Activated naive CD8-positive, alpha-beta T cell treated with anti-CD3 and anti-CD28 coated beads, Interleukin-2, amount 10 ng/mL, durations not matched to agents 7 days and 5 days (primary cell): ENCODE results near the gene KIF2C. TPM values are rescaled to one million over a fixed set of nuclear protein-coding genes. Genes with fewer than 3 reads are reported as not detected.
A peak's percentile ranks its signal among the peaks of the same experiment; 100 is the strongest.
"Not testable (repeated sequence)": the region's sequence is repeated elsewhere in the genome, so short reads cannot be mapped to it uniquely, and the experiment has no call there.

Experiments
- ATAC-seq: fragments of 150-1000 bp; cut with Tn5 transposase; one replicate; pipeline ENCODE4 v1.10.0; 2021; ENCODE audit warnings: low read depth, moderate library complexity
- POLR2A ChIA-PET: fragments of 350-600 bp; sonication (Branson Sonifier 250); formaldehyde crosslinking; loops from one replicate; lab custom pipeline; 2021; ENCODE audit warnings: antibody characterized with exemption; lab: Charles Lee
- DNase-seq: peaks from one replicate; pipeline ENCODE4 v3.0.0; 2021
- H3K27ac Mint-ChIP-seq: one replicate; pipeline ENCODE4 v1.8.0; 2022; ENCODE audit warnings: mild to moderate bottlenecking, mixed read lengths
- H3K27me3 Mint-ChIP-seq: one replicate; pipeline ENCODE4 v1.8.0; 2022; ENCODE audit warnings: mild to moderate bottlenecking, moderate library complexity, mixed read lengths
- H3K36me3 Mint-ChIP-seq: one replicate; pipeline ENCODE4 v1.8.0; 2021; ENCODE audit warnings: mild to moderate bottlenecking, mixed read lengths
- H3K4me1 Mint-ChIP-seq: one replicate; pipeline ENCODE4 v1.8.0; 2021; ENCODE audit warnings: mixed read lengths
- H3K4me3 Mint-ChIP-seq: one replicate; pipeline ENCODE4 v1.8.0; 2022; ENCODE audit warnings: mild to moderate bottlenecking, moderate library complexity, mixed read lengths
- H3K9me3 Mint-ChIP-seq: one replicate; pipeline ENCODE4 v1.8.0; 2021; ENCODE audit warnings: mixed read lengths
- total RNA-seq, 2 experiments: library from RNA; stranded (reverse); gene quantifications; one replicate each; pipeline ENCODE4 v1.2.3, GENCODE V29; 2021

The KIF2C gene
- 10 to 100 TPM; 76.5 to 87.7 TPM for total RNA-seq

- DNase-seq = peak; percentile 97
- no peaks in the 10 kb centered on the region for H3K9me3 Mint-ChIP-seq
- peak within 1 kb of the TSS; percentile 91 for H3K27ac Mint-ChIP-seq
- peaks cover 20% of the 10 kb centered on the region for H3K36me3 Mint-ChIP-seq
- ATAC-seq = peak; percentile 99
- peaks cover 33% of the 10 kb centered on the region for H3K4me1 Mint-ChIP-seq
- peak within 1 kb of the TSS; percentile 98 for H3K4me3 Mint-ChIP-seq
- POLR2A ChIA-PET = interaction anchor here (0.6 to 6.5 kb wide), 7 partner anchors 9 to 80 kb away, joined by 3 to 73 read pairs (median 5); partner anchors contain the start of genes RNU5D-1 and RPS8
- H3K27me3 Mint-ChIP-seq = no peaks in the 10 kb centered on the region
Measured at GRCh38 chr1:44739307-44740178, at the start of gene KIF2C. TSS of gene KIF2C (plus strand) at chr1:44739837. CDS start at chr1:44739933, 96 bp downstream.

DNA sequence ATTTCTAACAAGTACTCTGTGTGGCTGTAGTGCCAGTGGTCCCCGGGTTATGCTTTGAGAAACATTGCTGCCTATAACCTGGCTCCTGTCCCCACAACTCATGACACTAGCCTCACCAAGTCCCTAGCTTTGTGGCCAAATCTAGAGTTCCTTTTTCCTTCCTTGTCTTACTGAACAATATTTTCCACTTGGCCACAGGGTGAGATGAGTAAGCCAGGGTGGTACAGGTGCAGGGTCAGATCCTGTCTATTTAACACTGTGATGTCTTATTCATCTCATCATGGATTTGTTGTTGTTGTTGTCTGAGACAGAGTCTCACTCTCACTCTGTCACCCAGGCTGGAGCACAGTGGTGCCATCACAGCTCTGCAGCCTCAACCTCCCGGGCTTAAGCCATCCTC, 46.5 kb upstream of the KIF2C start:
- no peak overlapping the region for H3K4me3 Mint-ChIP-seq
- POLR2A ChIA-PET = interaction anchor here (1.0 kb wide), 1 partner anchor 28 kb away, joined by 3 read pairs; no protein-coding TSS in a partner anchor
- DNase-seq = no peak
- H3K27ac Mint-ChIP-seq = no peak overlapping the region
- peak; percentile 20 for ATAC-seq
- peaks cover 26% of the 10 kb centered on the region for H3K4me1 Mint-ChIP-seq
- no peaks in the 10 kb centered on the region for H3K36me3 Mint-ChIP-seq
- H3K9me3 Mint-ChIP-seq = no peaks in the 10 kb centered on the region
- H3K27me3 Mint-ChIP-seq = no peaks in the 10 kb centered on the region

DNA sequence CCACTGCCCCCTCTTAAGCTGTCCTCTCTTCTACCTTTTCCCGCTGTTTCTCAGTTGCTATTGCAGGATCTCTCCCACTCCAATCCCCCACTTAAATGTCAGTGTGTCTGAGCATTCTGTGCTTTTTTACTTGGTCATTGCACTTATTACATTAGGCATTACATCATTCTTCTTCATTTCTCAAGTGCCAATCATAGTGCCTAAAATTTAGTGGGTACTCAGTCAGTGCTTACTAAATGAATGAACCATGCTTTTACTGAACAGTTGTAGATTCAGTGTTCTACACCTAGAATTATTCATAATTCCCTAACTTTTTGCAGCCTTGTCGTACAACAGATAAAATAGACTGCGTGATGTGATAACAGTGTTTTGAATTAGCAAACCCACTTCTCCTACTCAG, 45.7 kb upstream of the KIF2C start:
- DNase-seq = no peak
- H3K36me3 Mint-ChIP-seq = no peaks in the 10 kb centered on the region
- H3K4me1 Mint-ChIP-seq = peaks cover 26% of the 10 kb centered on the region
- POLR2A ChIA-PET = interaction anchor here (1.0 kb wide), 1 partner anchor 28 kb away, joined by 3 read pairs; no protein-coding TSS in a partner anchor
- no peaks in the 10 kb centered on the region for H3K9me3 Mint-ChIP-seq
- H3K27me3 Mint-ChIP-seq = no peaks in the 10 kb centered on the region
- no peak for ATAC-seq
- H3K4me3 Mint-ChIP-seq = no peak overlapping the region
- no peak overlapping the region for H3K27ac Mint-ChIP-seq

DNA sequence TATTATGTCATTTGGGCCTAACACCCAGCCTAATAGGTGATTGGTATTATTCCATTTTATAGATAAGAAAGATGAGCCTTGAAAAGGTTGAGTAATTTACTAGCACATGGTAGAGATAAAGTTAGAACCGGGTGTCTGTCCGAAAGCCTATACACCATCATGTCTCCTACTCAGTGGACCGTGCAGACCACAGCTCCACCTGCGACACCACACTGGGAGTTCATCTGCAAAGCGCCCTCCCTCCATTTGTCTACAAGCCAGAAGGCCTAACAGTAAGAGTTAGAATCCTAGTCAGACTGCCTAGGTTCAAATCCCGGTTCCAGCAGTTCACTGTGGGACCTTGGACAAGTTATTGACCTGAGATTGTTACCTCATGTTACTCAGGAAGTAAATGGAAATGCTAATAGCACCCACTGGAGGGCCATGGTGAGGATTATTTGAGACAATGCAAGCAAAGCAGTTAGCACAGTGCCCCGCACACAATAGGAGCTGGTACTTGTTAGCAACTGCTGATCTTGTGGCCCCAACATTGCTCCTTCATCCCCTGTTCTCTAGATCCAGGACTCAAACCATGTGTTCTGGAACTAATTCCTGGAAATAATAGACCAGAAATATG, 44.7 kb upstream of the KIF2C start:
- H3K27ac Mint-ChIP-seq = no peak overlapping the region
- H3K36me3 Mint-ChIP-seq = no peaks in the 10 kb centered on the region
- DNase-seq (no peak), ATAC-seq (no peak)
- H3K27me3 Mint-ChIP-seq = no peaks in the 10 kb centered on the region
- H3K4me1 Mint-ChIP-seq = peaks cover 26% of the 10 kb centered on the region
- POLR2A ChIA-PET = interaction anchor here (4.5 kb wide), 1 partner anchor 26 kb away, joined by 51 read pairs; no protein-coding TSS in a partner anchor
- H3K9me3 Mint-ChIP-seq = no peaks in the 10 kb centered on the region
- no peak overlapping the region for H3K4me3 Mint-ChIP-seq

- no peak for ATAC-seq
- no peaks in the 10 kb centered on the region for H3K27me3 Mint-ChIP-seq
- peaks cover 25% of the 10 kb centered on the region for H3K4me1 Mint-ChIP-seq
- no peak for DNase-seq
- no peaks in the 10 kb centered on the region for H3K9me3 Mint-ChIP-seq
- H3K36me3 Mint-ChIP-seq = no peaks in the 10 kb centered on the region
- no peak overlapping the region for H3K4me3 Mint-ChIP-seq
- peak overlapping the region; percentile 55 for H3K27ac Mint-ChIP-seq
- POLR2A ChIA-PET = interaction anchor here (0.9 to 4.5 kb wide), 4 partner anchors 21 to 80 kb away, joined by 3 to 51 read pairs (median 13); partner anchors contain the start of genes ARMH1, RPS8 and TMEM53
Measured at GRCh38 chr1:44695671-44696070, 44.0 kb upstream of the KIF2C start.

DNA sequence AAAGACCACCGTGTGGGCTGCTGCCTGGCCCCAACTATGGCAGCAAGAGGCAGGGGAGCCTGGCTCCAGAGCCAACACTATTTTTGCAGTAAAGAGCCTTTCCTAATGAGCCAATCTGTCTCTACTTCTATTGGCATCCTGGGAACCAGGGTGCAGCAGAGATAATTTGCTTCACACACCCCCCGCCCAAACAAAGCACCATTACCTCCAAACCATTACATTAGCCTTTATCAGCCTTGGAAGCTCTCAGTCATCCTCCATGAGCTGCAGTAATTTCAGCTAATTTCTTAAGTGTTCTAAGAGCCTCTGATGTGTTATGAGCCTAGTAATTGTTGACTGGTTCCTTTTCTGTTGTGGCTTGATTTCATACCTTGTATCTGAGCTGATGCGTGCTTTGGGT, 43.5 kb upstream of the KIF2C start:
- POLR2A ChIA-PET = interaction anchor here (0.7 to 4.5 kb wide), 9 partner anchors 14 to 104 kb away, joined by 3 to 51 read pairs (median 5); partner anchors contain the start of genes ARMH1, PLK3, RNU5D-1 and RPS8
- H3K9me3 Mint-ChIP-seq = no peaks in the 10 kb centered on the region
- H3K4me3 Mint-ChIP-seq = no peak overlapping the region
- H3K4me1 Mint-ChIP-seq = peaks cover 25% of the 10 kb centered on the region
- H3K36me3 Mint-ChIP-seq = no peaks in the 10 kb centered on the region
- ATAC-seq (no peak), DNase-seq (no peak)
- H3K27me3 Mint-ChIP-seq = no peaks in the 10 kb centered on the region
- peak overlapping the region; percentile 83 for H3K27ac Mint-ChIP-seq

DNA sequence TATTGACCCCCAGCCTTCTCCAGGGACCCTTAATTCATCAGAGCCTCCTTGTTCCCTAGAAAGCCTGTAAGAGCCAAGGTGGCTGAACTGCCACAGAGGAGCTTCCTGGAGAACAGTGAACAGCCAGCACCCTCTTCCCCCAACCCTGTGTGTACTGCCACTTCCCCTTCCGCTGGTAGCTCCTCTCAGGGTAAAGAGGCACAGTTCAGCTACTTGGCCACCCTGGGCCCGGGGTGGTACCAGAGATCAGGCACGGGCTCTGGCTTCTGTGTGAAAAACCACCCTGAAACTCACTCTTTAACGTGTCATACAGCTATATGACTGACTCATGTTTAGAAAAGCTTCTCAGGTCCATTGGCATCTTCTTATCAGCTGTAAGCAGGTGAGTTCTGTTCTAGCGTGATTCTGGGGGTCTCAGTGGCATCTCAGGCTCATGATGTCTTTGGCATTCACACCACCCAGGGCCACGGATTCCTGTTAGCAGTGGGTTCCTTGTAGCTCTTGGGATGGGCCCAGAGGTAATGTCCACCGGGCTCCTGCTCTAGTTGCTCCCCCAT, 42.8 kb upstream of the KIF2C start:
- Mint-ChIP-seq H3K9me3 (no peaks in the 10 kb centered on the region), H3K4me3 (peak overlapping the region; percentile 65), H3K36me3 (no peaks in the 10 kb centered on the region), H3K4me1 (peaks cover 25% of the 10 kb centered on the region), H3K27ac (peak overlapping the region; percentile 83), H3K27me3 (no peaks in the 10 kb centered on the region)
- peak; percentile 54 for DNase-seq
- POLR2A ChIA-PET = interaction anchor here (0.7 to 4.5 kb wide), 9 partner anchors 14 to 103 kb away, joined by 3 to 51 read pairs (median 5); partner anchors contain the start of genes ARMH1, PLK3, RNU5D-1 and RPS8
- ATAC-seq = peak; percentile 98

DNA sequence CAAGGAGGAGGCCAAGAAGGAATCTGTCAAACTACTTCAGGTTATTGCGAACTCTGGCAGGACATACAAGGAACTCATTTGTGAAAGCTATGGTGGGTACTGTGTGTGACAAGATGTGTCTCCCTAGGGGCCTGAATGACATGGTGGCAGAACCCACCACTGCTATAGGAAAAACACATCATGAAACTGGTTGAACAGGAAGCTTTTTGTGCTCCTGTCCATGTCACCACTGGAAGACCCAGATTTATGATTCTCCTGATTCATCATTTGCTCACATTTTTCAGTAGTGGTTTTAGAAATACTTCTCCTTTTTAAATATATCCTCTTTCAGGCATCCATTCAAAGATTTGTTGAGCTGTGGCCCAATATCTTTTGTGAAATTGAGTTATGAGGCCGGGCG, 41.5 kb upstream of the KIF2C start:
- Mint-ChIP-seq H3K4me1 (peaks cover 24% of the 10 kb centered on the region), H3K27me3 (no peaks in the 10 kb centered on the region), H3K27ac (no peak overlapping the region), H3K9me3 (no peaks in the 10 kb centered on the region), H3K4me3 (no peak overlapping the region), H3K36me3 (no peaks in the 10 kb centered on the region)
- no peak for ATAC-seq
- no peak for DNase-seq
- POLR2A ChIA-PET = interaction anchor here (1.2 to 4.5 kb wide), 2 partner anchors 23 to 25 kb away, joined by 4 to 51 read pairs; no protein-coding TSS in a partner anchor

- not testable (repeated sequence) for H3K27ac Mint-ChIP-seq, H3K9me3 Mint-ChIP-seq, H3K4me3 Mint-ChIP-seq, H3K36me3 Mint-ChIP-seq, H3K27me3 Mint-ChIP-seq, ATAC-seq, DNase-seq
- POLR2A ChIA-PET = interaction anchor here (4.5 kb wide), 1 partner anchor 22 kb away, joined by 51 read pairs; no protein-coding TSS in a partner anchor
- H3K4me1 Mint-ChIP-seq = peaks cover 19% of the 10 kb centered on the region
Measured at GRCh38 chr1:44699375-44699774, 40.3 kb upstream of the KIF2C start.

DNA sequence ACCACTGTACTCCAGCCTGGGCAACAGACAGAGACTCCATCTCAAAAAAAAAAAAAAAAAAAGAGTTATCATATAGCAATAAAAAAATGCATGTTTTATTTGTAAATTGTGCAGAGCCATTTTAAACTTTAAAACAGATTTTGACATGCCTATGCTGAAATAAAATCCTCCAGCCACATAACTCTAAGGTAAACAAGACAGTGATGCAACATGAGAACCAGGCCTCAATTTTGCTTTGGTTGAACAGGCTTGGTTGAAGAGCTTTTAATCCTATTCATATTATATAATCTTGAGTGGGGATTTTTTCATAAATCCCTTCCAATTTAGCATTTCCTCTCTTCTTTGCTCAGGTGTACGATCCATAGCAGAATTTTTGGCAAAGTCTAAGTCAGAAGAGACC, 39.1 kb upstream of the KIF2C start:
- no peaks in the 10 kb centered on the region for H3K9me3 Mint-ChIP-seq
- POLR2A ChIA-PET = interaction anchor here (0.5 kb wide), 1 partner anchor 312 kb away, joined by 5 read pairs; no protein-coding TSS in a partner anchor
- H3K4me3 Mint-ChIP-seq = no peak overlapping the region
- H3K27me3 Mint-ChIP-seq = no peaks in the 10 kb centered on the region
- DNase-seq = no peak
- no peaks in the 10 kb centered on the region for H3K36me3 Mint-ChIP-seq
- no peak for ATAC-seq
- no peak overlapping the region for H3K27ac Mint-ChIP-seq
- H3K4me1 Mint-ChIP-seq = peaks cover 19% of the 10 kb centered on the region

DNA sequence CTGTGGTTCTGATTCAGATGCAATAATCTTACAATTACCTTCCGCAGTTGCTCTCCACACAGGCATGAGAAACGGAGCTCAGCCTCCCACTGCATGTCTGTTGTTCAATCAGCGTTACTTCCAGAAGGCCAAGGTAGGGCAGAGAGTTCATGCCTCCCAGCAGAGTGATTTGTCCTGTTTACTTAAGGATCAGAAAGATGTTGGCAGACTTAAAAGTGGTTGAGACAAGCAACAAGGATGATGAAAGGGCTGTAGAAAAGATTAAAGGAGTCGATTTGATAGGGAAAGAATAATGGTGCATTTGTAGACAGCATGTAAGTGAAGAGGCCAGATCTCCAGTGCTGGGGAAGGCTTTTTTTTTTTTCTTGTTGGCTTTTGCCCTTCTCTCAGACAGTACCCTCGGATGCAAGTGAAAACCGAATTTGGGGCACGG, 38.5 kb upstream of the KIF2C start:
- ATAC-seq = no peak
- Mint-ChIP-seq H3K4me1 (peaks cover 15% of the 10 kb centered on the region), H3K27ac (no peak overlapping the region), H3K27me3 (no peaks in the 10 kb centered on the region), H3K36me3 (no peaks in the 10 kb centered on the region), H3K9me3 (no peaks in the 10 kb centered on the region), H3K4me3 (no peak overlapping the region)
- no peak for DNase-seq
- POLR2A ChIA-PET = interaction anchor here (0.5 to 1.0 kb wide), 2 partner anchors 20 to 40 kb away, joined by 3 to 5 read pairs; no protein-coding TSS in a partner anchor

GRCh38 chr1:44705470-44705869, 34.2 kb upstream of the KIF2C start:
- DNase-seq (no peak), ATAC-seq (no peak)
- H3K9me3 Mint-ChIP-seq = no peaks in the 10 kb centered on the region
- no peaks in the 10 kb centered on the region for H3K36me3 Mint-ChIP-seq
- peak overlapping the region; percentile 6 for H3K27ac Mint-ChIP-seq
- POLR2A ChIA-PET = interaction anchor here (5.5 kb wide), 1 partner anchor 16 kb away, joined by 34 read pairs; no protein-coding TSS in a partner anchor
- no peak overlapping the region for H3K4me3 Mint-ChIP-seq
- H3K27me3 Mint-ChIP-seq = peaks cover 7% of the 10 kb centered on the region
- peaks cover 12% of the 10 kb centered on the region for H3K4me1 Mint-ChIP-seq
